Activated CD4-positive, CD25-positive, alpha-beta regulatory T cell treated with anti-CD3 and anti-CD28 coated beads, Interleukin-2, amount 50 U/mL, for 16 hours (primary cell): ENCODE data around the gene ATP13A2.

Experiments
- DNase-seq: peaks from one replicate; pipeline ENCODE4 v3.0.0-alpha.2; 2020; ENCODE audit warnings: low read depth, low spot score

The ATP13A2 gene

GRCh38 chr1:17011439-17012307 lies at the start of gene ATP13A2:
ATP13A2 (minus strand) TSS chr1:17011928; CDS start chr1:17011738, 190 bp downstream.
- DNase-seq = peak; percentile 68

- DNase-seq = no peak
These were observed 49.8 kb upstream of the ATP13A2 start for GRCh38 chr1:17061486-17061885.

GRCh38 chr1:17060306-17060749 lies 48.6 kb upstream of the ATP13A2 start:
- no peak for DNase-seq

GRCh38 chr1:17059391-17060305 lies 47.9 kb upstream of the ATP13A2 start:
- no peak for DNase-seq

GRCh38 chr1:17056551-17056950 lies 44.8 kb upstream of the ATP13A2 start:
- DNase-seq = no peak

GRCh38 chr1:17055801-17056200 lies 44.1 kb upstream of the ATP13A2 start:
- DNase-seq = no peak

GRCh38 chr1:17053685-17054410 lies 42.1 kb upstream of the ATP13A2 start, which contains the start of gene SDHB:
SDHB (minus strand) TSS chr1:17054032; CDS start chr1:17054019, 13 bp downstream.
- DNase-seq = peak; percentile 98

- no peak for DNase-seq
These were observed 41.5 kb upstream of the ATP13A2 start for GRCh38 chr1:17053086-17053684.

GRCh38 chr1:17052641-17053040 lies 40.9 kb upstream of the ATP13A2 start:
- DNase-seq = no peak

GRCh38 chr1:17052038-17052437 lies 40.3 kb upstream of the ATP13A2 start:
- no peak for DNase-seq

GRCh38 chr1:17047924-17048323 lies 36.2 kb upstream of the ATP13A2 start:
- DNase-seq = no peak

GRCh38 chr1:17046334-17046657 lies 34.6 kb upstream of the ATP13A2 start:
- no peak for DNase-seq

GRCh38 chr1:17045634-17046333 lies 34.1 kb upstream of the ATP13A2 start:
- DNase-seq = no peak

GRCh38 chr1:17045150-17045549 lies 33.4 kb upstream of the ATP13A2 start:
- no peak for DNase-seq

- no peak for DNase-seq
These were observed 31.9 kb upstream of the ATP13A2 start for GRCh38 chr1:17043676-17044075.

GRCh38 chr1:17040135-17040534 lies 28.4 kb upstream of the ATP13A2 start:
- DNase-seq = no peak

GRCh38 chr1:17039522-17039921 lies 27.8 kb upstream of the ATP13A2 start:
- DNase-seq = no peak

- DNase-seq = no peak
These were observed 21.8 kb upstream of the ATP13A2 start for GRCh38 chr1:17033481-17033880.

- DNase-seq = no peak
These were observed 21.0 kb upstream of the ATP13A2 start for GRCh38 chr1:17032741-17033140.

GRCh38 chr1:17031436-17031835 lies 19.7 kb upstream of the ATP13A2 start:
- DNase-seq = no peak

- DNase-seq = no peak
These were observed 18.5 kb upstream of the ATP13A2 start for GRCh38 chr1:17030206-17030605.
